Glomerular endothelial cell (primary cell): Measurements from ENCODE around the gene EHF. TPM values are rescaled to one million over a fixed set of nuclear protein-coding genes. Genes with fewer than 3 reads are reported as not detected.
"Not testable (repeated sequence)": the region's sequence is repeated elsewhere in the genome, so short reads cannot be mapped to it uniquely, and the experiment has no call there.

Source experiments
- DNase-seq: peaks from one replicate; pipeline ENCODE4 v3.0.0-alpha.2; 2011; ENCODE audit warnings: low read depth, low spot score; ENCODE audit errors: extremely low read depth
- total RNA-seq: library from RNA; depleted of rRNA; stranded (reverse); fragments of >200 nt; gene quantifications from 2 replicates; pipeline ENCODE4 v1.2.3, GENCODE V29; 2015

EHF gene
- not detected in 2 replicates for total RNA-seq

DNA sequence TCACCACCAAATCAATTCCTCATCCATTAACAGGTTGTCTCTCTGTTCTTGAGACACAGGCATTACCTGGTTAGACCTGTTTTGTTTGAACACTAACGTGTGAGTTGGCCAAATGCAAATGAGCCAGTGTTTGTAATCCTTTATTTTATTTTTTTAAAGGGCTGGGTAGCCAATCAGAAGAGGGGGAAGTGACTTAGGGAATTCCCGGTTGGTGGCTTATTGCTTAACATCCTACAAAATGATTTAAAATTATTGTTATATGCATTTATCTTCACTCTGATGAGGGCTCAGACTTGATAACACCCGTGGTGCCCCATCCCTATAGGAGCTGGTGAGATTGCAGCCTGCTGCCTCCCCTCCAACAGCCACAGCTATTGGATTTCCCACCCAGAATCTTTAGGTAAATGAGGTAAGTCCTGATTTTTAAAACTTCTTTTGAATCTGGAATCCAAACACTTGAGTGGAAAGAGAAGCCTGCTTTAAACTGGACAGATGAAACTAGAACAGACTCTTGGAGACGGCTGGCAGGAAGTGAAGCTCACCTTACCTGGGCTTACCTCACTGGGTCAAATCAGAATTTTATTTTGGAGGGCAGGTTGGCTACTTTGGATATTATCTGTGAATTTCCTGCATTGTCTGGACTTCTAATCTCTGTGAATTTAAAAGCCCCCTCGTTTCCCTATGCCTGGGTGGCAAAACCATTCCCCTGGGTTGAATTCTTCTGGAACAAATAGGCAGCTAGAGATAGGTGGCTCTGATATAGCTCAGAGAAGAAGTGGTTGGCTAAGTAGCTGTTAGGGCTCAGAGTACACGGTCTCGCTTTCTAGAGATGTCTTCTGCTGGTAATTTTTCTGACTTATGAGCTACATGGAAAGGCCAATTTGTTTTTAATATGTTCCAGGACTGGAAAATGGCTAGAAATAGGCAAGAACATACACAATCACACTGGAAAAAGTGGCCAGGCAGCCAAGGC is at the start of gene EHF:
TSS of gene EHF (plus strand) at position 274 of the 973 bp plus-strand sequence. CDS start 21,538 bp downstream, outside the sequence.
- no peak for DNase-seq

DNA sequence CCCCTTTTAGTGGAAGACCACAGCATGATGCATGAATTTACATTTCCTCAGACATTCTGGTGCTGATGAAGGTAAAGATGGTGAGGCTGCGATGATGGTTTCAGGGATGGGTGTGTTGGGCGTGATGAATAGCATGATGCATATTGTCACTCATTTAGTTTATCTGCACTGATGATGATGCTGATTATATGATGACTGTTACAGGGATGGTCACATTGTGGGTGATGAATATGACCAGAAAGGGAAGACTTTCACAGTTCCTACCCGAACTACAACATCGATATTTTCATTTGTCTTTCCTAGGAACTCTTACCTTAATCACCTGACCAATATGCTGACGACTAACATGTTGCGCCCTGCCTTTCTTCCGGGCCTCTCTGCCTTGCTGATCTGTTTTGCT is 47.4 kb upstream of the EHF start:
- no peak for DNase-seq

DNA sequence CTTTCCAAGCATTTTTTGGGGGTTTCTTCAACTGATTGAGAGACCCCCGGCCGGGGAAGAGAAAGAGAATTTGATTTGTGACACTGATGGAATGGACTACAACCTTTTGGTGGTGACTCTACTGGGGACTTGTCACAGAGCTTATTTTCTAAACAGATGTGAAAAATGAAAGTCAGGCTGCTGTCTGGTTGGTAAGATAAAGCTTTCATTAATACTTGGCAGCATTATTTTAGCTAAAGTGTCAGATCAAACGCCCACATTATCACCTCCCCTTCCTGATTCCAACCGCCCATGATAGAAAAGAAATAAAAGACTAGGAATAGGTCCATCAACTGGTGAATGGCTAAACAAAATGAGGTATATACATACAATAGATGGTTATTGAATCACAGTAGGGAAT is 45.6 kb upstream of the EHF start:
- no peak for DNase-seq

DNA sequence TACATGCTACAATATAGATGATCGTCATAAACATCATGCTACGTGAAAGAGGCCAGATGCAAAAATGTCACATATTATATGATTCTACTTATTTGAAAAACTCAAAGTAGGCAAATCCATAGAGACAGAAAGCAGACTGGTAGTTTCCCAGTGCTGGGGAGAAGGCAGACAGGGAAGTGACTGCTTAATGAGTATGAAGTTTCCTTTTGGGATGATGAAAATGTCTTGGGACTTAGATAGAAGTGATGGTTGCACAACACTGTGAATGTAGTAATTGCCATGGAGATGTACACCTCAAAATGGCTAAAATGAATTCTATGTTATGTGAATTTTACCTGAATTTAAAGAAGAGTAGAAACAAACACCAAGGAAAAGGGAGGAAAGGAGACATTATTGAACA is 45.2 kb upstream of the EHF start:
- DNase-seq = no peak

DNA sequence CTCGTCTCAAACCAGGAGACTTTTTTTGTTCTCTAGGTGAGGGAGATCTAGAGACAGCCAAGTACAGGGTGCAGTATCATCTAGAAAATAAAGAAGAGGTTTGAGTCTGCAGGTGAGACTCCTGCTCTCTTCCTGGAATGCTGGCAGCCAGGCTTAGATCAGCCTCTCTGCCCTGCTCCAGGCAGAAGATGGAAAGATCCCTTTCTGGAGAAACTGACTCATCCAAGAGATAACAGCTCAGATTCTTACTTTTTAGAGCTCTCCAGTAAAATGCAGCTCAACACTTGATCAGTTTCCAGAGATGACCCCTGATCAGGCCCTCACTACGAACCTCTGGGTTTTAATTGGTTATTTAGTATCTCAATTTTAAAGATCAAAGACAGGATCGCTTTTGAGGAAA is 44.6 kb upstream of the EHF start:
- DNase-seq = no peak

DNA sequence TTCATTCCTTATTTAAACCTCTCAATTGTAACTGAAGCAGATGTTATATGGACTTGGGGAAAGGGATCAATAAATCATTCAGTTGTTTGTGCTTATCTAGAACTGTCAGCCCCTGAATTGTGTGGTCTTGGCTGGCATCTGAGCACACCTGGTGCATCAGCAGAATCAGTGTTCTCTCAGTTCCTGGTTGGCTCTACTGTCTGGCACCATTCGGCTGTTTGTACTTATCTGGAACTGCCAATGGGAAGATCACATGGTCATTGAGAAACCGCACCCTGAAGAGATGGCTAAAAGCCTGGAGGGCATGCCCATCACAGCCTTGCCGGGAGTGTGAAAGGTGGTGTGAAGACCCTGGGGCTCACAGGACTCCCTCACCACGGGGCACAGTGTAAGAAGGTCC is 37.1 kb upstream of the EHF start:
- no peak for DNase-seq

DNA sequence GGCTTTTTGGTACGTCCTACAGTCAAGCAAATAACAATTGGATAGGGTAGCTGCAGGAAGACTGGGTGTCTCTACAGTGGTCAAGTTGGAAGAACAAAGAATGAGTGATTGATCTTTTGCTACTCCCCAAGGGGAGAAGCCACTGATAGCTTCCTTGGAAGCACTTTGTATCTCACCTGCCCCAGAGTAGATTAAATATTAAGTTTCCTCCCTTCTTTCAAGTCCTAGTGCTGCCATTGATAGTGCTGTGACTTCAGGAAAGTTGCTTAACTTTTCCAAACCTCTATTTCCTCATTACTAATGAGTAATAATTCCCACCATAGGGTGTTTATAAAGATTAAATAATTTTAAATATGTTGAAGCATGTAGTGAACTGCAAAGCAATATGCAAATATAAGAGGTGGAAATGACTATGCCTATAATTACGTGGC is 35.6 kb upstream of the EHF start:
- no peak for DNase-seq

DNA sequence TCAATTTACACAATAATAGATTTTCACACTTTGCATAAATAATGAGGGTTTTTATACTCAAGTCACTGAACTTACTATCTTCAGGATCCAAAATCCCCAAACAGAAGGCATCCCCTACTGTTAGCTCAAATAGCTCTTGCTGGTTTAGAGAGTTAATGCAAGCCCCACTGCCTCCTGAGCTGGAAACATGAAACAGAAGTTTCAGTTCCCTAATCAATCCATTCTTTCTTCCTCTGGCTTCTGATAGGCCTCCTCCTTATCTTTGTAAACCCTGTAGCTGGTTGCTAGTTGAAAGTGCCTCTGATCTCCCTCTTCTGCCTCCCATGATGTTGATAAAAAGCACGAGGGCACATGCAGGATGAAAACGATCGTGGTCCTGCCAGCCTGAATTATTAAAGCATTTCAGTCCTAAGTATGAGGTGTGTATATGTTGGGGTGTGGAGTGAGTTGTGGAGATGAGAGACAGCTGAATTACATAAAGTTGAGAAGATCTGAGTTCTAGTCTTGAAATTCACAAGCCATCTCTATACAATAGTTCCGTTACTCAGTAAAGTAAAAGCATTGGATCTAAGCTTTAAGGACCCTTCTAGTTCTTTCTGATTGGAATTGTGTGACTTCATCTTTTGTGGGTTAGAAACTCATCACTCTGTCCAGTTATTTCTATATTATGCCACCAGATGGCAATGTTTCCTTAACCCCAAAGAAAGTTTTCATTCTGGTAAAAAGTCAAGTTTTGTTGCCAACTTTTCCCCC is 35.0 kb upstream of the EHF start:
- peak; percentile 36 for DNase-seq

DNA sequence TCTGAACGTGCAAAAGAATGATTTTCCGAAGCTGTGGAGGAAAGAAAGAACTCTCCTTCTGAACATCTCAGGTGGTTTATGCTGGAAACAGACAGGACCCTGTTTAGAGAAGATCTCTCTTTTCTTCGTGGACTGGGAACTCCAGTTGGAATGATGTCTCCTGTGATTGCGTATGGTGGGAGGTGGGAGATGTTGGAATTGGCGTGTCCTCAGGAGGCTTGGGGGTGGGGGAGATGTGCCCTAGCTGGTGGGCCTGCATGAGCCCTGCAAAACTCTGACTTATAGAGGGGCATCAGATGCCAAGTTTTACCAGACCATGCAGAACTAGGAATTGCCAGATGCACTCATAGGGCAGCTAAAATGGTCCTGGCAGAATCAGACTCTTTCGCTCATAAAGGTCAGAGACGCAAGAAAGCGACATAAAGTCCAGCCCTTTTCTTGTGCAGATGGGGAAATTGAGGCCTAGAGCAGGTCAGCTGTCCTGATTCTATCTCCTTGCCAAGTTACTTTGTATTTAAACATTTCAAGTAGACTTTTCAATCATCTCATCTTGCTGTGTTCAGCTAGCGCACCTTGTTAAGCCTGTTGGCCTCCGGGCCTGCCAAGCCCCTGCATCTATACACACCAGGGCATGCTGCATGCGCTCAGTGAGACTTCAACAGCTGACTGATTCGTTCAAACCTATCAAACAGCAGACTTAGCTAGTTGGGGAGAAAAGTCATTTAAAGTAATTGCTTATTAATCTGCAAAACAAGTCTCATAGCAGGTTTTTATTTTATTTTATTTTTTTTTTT is 34.2 kb upstream of the EHF start:
- DNase-seq = no peak

DNA sequence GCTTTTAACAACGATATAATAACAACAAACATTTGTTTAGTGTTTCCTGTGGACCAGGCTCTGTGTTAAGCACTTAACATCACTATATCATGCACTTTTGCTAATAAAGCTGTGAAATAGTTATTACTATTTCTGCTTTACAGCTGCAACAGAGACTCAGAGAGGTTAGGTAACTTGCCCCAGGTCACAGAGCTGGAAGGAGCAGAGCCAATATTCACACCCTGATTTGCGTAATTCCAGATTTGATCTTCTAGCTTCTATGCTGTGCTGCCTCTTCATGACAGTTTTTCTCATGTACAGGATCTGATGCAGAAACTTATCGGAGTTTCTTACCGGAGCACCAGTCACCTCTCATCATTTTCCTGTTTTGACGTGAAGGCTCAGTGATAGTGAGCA is 33.6 kb upstream of the EHF start:
- no peak for DNase-seq

DNA sequence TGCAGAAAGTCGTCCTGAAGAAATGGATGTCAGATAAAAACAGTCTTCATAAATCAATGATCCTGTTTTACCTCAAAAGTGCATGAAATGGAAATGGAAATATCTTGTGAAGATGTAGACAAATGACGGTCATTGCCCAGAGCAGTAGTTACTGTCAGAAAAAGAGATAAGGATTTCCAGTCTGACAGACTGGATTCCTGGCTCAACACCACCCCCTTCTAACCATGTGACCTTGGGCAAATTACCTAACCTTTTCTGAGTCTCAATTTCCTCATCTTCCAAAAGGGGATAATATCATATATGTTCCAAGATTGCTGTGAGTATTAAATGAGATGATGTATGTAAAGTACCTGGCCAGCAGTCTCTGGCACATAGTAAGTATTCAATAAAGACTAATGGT is 32.9 kb upstream of the EHF start:
- no peak for DNase-seq

DNA sequence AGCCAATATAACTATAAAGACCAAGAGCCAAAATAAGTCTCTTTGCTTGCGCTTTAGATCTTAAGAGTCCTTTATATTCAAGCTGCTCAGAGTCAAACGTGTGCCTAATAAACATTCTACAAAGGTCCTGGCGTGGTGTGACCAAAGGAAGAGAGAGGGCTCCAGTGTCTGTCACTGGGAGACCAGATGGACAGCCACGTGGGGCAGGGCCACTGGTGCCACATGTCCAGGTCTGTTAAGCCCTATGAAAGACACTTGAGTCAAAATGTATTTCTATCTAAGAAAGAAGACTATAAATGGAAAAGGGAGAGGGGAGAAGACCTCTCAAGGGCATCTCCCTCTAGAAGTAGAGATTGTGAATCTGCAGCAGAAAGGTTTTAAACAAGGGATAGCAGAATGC is 32.2 kb upstream of the EHF start:
- no peak for DNase-seq

DNA sequence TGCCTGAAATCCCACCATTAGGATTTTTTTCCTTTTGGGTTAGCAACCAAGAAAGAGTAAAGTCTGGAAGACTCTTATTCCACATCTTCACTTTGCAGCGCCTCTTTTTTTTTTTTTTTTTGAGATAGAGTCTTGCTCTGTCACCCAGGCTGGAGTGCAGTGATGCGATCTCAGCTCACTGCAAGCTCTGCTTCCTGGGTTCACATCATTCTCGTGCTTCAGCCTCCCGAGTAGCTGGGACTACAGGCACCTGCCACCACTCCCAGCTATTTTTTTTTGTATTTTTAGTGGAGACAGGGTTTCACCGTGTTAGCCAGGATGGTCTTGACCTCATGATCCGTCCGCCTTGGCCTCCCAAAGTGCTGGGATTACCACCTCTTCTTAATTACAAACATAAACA is 31.7 kb upstream of the EHF start:
- not testable (repeated sequence) for DNase-seq

DNA sequence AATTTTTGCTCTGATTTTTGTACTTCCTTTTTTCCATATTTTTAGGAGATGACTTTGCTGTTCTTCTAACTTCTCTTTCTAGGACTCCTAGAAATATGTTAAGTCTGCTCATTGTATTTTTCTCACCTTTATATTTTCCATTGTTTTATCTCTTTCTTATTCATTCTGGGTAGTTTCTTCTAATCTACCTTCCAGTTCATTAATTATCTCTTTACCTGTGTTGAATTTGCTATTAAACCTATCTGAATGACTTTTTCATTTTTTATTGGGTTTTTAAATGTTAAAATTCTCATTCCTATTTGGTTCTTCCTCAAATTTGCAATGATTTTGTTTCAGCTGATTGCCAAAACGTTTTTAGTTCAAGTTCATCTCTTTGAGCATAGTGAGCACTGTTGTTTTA is 27.8 kb upstream of the EHF start:
- no peak for DNase-seq

DNA sequence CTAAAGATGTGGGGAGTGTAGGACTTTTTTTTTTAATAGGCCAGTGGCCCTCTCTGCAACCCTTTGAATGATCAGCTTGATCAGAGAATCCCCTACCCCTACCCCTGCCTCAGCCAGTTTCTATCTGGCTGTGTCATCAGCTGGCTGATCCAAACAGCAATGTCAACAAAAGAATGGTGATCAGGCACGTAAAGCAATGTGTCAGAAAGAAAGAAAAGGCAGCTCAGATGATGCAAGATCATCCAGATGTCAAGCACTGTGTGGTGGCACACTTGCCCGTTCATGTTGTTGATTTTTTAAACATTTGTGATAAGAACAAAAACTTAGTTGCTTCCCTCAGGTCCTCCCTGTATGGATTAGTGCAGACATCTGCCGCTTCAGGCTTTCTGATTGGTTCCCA is 26.3 kb upstream of the EHF start:
- DNase-seq = no peak

DNA sequence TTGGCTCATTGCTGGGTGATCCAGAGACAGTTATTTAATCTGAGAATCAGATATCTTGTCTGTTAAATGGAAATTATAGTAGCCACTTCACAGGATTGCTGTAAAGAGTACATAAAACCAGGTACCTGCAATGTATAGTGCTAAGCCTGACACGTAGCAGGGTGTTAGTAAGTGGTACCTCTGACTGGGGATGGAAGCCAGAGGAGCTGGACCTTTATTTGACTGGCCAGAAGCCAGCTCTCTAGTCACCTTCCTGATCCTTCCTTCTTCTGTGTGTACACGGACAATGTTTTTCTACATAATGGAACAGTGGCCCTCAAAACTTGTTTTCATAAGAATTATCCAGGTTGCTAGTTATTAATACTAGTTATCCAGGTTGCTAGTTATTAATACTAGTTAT is 25.5 kb upstream of the EHF start:
- no peak for DNase-seq

DNA sequence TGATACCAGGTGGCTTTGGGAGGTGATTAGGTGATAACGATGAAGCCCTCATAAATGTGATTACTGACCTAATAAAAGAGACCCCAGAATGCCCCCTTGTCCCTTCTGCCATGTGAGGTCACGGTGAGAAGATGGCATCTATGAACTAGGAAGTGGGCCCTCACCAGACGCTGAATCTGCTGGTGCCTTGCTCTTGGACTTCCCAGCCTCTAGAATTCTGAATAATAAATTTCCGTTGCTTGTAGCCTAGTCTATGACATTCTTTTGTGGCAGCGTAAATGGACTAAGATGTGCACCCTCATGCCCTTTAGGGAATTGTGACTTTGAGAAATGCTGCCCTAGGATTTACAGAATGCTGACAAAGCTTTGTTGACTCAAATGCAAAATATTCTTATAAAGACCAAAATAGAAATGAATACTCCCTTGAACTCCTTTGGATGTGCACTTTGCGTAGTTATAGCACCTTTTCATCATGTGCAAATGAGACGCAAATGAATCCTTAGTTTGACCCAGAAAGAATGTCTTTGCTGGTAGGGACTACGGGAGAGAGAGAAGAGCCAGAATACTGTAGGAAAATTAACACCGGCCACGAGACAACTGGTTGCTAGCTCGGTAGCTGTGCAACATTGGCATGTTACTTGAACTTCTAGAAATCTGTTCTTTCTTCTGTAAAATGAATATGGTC is 24.8 kb upstream of the EHF start:
- DNase-seq = no peak

DNA sequence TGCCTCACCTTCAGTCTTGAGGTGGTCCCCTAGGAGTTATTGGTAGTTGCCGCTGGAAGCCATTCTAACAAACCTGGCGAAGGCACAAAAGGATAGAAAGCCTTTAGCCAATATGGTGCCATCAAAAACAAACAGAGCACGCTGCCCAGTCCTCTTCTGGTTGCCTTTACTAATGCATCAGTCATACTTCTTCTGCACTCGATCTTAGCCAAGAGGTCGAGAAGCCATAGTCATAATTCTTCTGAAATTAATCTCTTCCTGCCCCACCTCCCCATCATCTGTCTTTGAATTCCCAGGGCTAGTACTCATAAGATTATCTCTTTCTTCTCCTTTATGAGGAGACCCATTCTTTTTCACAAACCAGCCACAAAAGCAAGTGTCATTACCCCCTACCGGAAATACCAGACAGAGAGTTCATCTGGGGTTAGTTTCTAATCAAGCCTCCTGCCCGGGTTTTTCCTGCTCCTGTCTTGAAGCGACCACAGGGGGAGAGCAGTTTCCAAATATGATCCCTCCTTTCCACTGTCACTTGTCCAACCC is 21.4 kb upstream of the EHF start:
- peak; percentile 9 for DNase-seq

DNA sequence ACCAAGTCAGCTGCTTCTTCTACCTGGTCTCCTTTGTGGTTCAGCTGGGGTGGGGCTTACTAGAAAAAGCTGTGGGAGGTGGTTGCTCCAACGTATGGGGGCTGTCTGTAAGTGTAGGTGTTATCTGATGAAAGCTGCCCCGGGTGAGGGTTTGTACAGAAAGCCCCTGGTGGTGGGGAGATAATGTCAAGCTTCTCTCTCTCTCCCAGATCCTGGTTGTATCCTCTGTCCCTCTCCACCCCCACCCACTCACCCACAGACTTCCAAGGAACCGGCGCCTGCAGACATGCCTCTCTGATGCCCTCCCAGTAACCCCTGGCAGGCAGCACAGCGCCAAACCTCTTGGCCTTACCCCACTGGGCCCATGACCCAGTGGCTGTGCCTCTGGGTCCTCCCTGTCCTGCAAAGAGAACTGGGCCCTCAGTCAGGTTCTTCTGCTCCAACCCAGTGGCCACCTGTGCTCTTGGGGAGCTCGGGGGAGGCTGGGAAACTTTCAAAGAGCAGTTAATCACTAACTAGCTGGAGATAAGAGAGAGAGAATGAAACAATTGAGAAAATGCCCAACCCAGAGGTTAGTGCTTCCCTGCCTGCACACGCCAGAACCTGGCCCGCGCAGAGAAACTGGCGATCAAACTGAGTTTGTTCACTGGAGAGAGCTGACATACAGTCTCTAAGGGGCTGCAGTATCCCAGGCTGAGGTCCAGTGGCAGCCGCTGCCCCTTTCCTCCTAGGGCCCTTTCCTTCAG is 20.4 kb upstream of the EHF start:
- DNase-seq = no peak

DNA sequence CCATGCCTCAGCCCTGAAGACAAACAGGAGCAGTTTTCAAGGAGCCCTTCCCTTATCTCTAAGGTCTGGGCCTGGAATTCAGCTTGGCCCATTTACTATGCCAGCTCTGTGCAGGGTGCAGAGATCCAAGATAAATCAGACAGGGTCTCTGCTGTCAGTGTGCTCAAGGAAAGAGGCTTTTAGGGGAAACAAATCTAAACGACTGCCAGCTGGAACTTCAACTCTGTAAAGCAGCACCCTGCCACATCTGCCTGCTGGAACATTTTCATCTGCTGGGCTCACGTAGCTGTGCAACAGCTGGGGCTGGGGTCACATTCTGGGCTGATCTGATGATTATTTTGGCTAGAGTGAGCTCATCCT is 19.8 kb upstream of the EHF start:
- DNase-seq = no peak
